NT2/D1 (cell line): Measurements from ENCODE around the gene PLB1.

Experiments
- SUZ12 ChIP-seq: IDR thresholded peaks from 2 replicates; pipeline ENCODE4 v1.6.1; 2011; ENCODE audit not compliant: insufficient read length, insufficient read depth; ENCODE audit errors: extremely low read depth
- YY1 ChIP-seq: IDR thresholded peaks from 2 replicates; pipeline ENCODE4 v1.6.1; 2011; ENCODE audit not compliant: insufficient read length, insufficient read depth
- ZNF274 ChIP-seq: IDR thresholded peaks from 2 replicates; pipeline ENCODE4 v1.6.1; 2011; ENCODE audit warnings: mild to moderate bottlenecking, low read depth, low read length

GRCh38 chr2:28667261-28667660 lies 171.4 kb downstream of the PLB1 start:
- TF ChIP-seq ZNF274 = no peak
- no peak for TF ChIP-seq YY1
- no peak for TF ChIP-seq SUZ12
